GM12864 (cell line): ENCODE results near the gene ARHGEF40.

ENCODE experiments used
- DNase-seq: peaks from one replicate; pipeline ENCODE4 v3.0.0-alpha.2; 2011; ENCODE audit warnings: low read depth
- H3K4me3 ChIP-seq: 2 replicates; pipeline ENCODE4 v1.5.1; 2011; ENCODE audit warnings: mild to moderate bottlenecking, low read depth, low read length, control low read depth
- CTCF ChIP-seq: IDR thresholded peaks from 2 replicates; pipeline ENCODE4 v1.5.1; 2011; ENCODE audit warnings: low read depth, mild to moderate bottlenecking, moderate library complexity, low read length, control low read depth, inconsistent platforms; ENCODE audit errors: missing control alignments

The ARHGEF40 gene

DNA sequence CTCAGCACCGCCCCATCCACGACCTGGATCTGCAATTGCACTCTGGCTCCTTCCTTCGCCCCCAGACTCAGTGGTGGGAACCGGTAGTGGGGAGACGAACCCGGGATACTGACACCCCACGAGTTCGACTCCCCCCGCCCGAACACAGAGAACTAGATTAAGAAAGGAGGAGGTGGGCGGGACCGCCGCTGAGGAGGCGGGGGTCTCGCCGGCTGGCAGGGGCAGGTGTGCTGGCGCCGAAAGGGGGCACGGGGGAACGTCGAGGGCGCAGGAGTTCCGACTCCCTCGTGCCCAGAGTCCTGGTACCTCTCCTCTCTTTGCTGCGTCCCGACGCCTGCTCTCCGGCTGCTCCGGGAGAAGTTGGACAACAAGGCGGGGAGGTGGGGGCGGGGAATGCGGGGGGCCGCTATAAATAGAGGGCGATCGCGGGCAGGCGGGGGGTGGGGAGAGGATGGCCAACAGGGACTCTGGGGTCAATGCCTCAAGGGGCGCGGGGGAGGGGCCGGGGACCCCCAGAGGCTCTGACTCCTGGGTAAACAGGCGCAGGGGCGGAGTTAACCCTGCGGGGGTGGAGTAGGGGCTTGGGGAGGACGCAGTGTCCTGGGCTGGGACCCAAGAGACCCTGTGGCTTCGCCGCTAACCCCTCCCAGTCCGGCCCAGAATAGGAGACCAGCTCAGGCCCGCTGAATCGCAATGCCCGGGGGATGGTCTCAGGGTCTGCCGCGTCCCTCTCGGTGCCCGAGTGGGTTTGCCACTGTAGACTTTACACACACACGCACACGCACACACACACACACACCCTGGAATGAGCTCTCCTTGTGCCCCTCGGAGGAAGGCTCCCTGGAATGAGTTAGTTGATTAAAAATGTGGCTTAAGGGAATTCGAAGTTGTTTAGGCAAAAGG is 44.5 kb upstream of the ARHGEF40 start:
- no peak overlapping the region for H3K4me3 ChIP-seq
- no peak for DNase-seq
- TF ChIP-seq CTCF, result no peak

DNA sequence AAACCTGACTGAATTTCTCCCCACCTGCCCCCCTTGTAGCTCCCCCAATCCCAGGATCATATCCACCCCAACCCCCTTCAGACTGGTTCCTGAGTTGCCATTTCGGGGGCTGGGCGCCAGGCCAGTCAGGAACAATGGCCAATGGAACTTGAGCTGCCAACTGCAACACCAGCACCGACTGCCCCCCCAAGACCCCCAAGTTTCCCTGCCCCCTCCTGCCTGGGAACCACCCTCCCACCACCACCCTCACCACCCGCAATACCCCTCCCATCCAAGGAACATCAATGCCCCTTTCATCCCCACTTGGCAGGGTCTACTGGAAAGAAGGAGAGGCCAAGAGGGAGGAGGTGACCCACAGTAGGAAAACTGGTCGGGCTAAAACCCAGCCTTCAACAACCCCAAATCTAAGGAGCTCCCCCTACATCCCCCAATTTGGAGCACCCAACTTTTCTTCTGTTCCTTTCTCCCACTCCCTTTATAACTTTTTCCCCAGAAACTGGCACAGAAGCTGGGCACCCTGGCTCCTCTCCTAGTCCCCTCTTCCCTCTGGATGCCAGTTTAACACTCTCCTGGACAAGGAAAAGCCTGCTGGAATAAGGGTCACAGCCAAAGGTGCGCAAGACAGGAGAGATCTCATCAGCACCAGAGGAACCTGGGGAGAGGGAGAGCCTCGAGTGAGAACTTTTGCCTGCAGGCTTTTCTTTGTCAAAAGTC is 43.7 kb upstream of the ARHGEF40 start:
- no peak for TF ChIP-seq CTCF
- H3K4me3 ChIP-seq, result no peak overlapping the region
- DNase-seq, result no peak

DNA sequence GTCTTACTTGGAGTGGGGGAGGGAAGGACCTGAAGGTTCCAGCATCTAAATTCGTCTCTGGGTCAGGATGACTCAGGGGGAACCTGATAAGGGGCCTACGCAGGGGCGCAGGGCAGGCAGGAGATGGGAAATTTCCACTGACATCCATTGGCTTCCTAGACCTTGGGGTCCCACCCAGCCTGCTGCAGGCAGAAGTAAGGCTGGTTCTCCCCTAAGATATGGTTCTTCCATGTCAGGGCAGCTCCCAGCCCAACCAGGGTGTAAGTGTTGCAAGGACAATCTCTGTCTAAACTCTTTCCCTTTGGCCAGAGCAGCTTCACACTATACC is 43.2 kb upstream of the ARHGEF40 start:
- no peak for DNase-seq
- H3K4me3 ChIP-seq, result no peak overlapping the region
- TF ChIP-seq CTCF, result no peak

DNA sequence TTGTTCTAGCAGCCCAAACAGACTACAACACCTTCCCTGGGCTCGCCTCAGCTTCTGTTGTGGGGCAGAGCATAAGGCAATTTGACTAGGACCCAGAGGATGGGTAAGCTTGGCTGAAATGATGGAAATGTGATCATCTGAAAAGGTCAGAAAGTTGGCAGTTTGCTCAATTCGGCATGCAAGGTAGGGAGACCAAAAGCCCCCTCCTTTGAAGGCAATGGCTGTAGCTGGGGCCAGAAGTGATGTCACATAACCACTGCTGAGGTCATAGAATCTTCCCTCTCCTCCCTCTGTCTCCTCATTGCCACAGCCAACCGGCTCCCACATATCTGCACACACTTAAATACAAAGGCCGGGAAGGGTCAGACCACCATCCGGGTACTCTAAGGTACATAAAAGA is 40.2 kb upstream of the ARHGEF40 start, which contains the start of gene TPPP2:
Gene TPPP2 (plus strand): TSS at position 301 of the 400 bp plus-strand sequence. CDS start 365 bp downstream, outside the sequence.
- DNase-seq, result no peak
- TF ChIP-seq CTCF, result no peak
- no peak within 1 kb of the TSS for H3K4me3 ChIP-seq

DNA sequence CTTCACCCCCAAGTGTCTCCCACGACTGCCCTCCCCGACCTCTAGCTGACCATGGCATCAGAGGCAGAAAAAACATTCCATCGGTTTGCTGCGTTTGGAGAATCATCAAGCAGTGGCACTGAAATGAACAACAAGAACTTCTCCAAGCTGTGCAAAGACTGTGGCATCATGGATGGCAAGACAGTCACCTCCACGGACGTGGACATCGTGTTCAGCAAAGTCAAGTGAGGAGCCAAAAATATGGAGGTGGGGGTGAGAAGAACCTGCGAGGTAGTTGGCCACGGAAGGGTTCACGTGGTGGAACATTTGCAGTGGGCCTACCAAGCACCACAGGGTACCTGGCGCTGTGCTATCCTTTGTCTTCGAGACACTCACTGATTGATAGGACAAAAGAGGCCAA is 39.6 kb upstream of the ARHGEF40 start:
- no peak for TF ChIP-seq CTCF
- DNase-seq, result no peak

DNA sequence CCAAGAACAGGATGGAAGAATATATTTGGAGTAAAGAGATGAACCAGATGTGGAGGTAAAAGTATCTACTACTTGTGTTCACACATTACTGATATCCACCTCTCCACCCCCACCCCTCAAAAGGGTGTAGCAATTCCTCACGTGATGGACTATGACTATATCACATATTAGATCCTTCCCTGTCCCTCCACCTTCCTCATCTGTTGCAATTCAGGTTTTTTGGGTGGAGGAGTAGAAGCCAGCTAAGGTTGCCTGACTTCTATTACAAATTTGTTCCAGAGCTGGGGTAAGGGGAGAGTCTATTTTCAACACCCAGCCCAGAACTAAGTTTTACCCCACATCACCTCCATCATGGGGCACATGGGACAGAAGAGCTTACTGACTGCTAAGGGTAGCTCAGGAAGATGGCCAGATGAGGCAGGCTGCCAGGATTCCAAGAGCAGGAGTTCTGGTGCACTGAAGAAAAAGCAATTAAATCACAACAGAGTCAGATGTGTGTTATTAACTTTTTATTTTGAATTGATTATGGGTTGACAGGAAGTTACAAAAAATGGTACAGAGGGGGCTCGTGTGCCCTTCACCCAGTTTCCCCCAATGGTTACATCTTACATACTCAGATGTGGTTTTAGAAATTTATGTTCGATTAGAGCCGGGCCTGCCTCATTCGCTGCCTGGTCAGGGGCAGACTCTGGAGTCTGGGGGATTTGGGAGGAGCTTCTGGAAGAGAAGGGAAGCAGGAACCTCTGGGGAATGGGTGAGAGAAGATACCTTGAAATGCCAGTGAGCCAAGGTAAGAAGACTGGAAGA is 37.6 kb upstream of the ARHGEF40 start:
- no peak for DNase-seq
- no peak overlapping the region for H3K4me3 ChIP-seq
- TF ChIP-seq CTCF, result no peak

More for the DNA sequence above, 39.6 kb upstream of the ARHGEF40 start:
- no peak overlapping the region for H3K4me3 ChIP-seq
